ENCODE data around the gene C5orf22.
"Not testable (repeated sequence)": the region's sequence is repeated elsewhere in the genome, so short reads cannot be mapped to it uniquely, and the experiment has no call there.

Gene C5orf22

GRCh38 chr5:31602305-31602704 is 70.2 kb downstream of the C5orf22 start:
- not testable (repeated sequence) for H3K36me3 ChIP-seq (ENCODE audit: control insufficient read depth in 2 of 2, insufficient read depth in 2 of 2, low read length in 2 of 2); H3K9me3 ChIP-seq (ENCODE audit: control insufficient read depth in 2 of 2, low read length in 2 of 2)

DNA sequence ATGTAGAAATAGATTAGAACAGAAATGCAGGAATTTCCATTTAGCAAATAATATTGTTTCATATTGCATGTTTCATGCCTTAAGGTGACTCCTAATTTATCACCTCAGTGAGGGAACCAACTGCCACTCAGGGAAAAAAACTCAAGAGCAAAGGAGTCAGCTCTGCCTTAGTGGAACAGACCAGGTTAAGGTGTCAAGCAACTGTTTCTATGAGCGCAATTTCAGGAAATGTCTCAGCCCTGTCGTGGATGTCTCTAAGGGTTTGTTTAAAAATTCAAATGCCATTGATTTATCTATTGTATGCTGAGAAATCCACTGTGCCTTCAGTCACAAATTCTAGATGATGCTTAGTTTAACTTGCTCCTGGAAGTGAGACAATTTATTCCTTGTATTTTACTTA is 72.1 kb downstream of the C5orf22 start:
- H3K4me3 ChIP-seq (ENCODE audit: low read length in 2 of 2), result no peak overlapping the region

More at GRCh38 chr5:31602305-31602704, 70.2 kb downstream of the C5orf22 start:
- H3K4me3 ChIP-seq (ENCODE audit: low read length in 2 of 2); H3K4me1 ChIP-seq (ENCODE audit: control insufficient read depth, insufficient read depth, low read length); H3K27me3 ChIP-seq (ENCODE audit: control insufficient read depth in 1 of 2, insufficient read depth in 2 of 2, low read length in 2 of 2); H3K27ac ChIP-seq (ENCODE audit: low read length); H3K9ac ChIP-seq (ENCODE audit: low read length in 2 of 2): not testable (repeated sequence)

DNA sequence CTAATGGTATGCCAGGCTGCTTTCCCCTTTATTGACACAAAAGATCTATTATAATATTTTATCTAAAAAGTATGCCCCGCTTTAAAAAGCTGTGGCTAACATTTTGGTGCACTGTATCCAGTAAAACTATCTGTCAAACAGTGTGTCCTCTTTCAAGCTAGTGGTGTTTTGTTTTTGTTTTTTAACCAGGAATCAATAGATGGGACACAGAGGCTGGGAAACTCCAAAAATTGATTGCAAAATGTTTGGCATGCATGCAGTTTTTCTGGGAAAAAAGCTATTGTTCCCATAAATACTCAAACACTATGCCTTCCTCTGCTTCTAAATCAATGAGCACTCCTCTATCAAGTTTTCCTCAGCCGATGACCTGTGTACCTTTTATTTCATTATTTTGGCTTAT is 72.5 kb downstream of the C5orf22 start:
- Histone ChIP-seq H3K4me1 (ENCODE audit: control insufficient read depth, insufficient read depth, low read length) (no peaks in the 10 kb centered on the region), H3K9me3 (ENCODE audit: control insufficient read depth in 2 of 2, low read length in 2 of 2) (no peaks in the 10 kb centered on the region), H3K27me3 (ENCODE audit: control insufficient read depth in 1 of 2, insufficient read depth in 2 of 2, low read length in 2 of 2) (no peaks in the 10 kb centered on the region), H3K27ac (ENCODE audit: low read length) (no peak overlapping the region), H3K36me3 (ENCODE audit: control insufficient read depth in 2 of 2, insufficient read depth in 2 of 2, low read length in 2 of 2) (no peaks in the 10 kb centered on the region), H3K4me3 (ENCODE audit: low read length in 2 of 2) (no peak overlapping the region), H3K9ac (ENCODE audit: low read length in 2 of 2) (no peak overlapping the region)

More for the DNA sequence above, 72.1 kb downstream of the C5orf22 start:
- no peaks in the 10 kb centered on the region for H3K9me3 ChIP-seq (ENCODE audit: control insufficient read depth in 2 of 2, low read length in 2 of 2)
- H3K9ac ChIP-seq (ENCODE audit: low read length in 2 of 2), result no peak overlapping the region
- no peaks in the 10 kb centered on the region for H3K4me1 ChIP-seq (ENCODE audit: control insufficient read depth, insufficient read depth, low read length)
- no peaks in the 10 kb centered on the region for H3K36me3 ChIP-seq (ENCODE audit: control insufficient read depth in 2 of 2, insufficient read depth in 2 of 2, low read length in 2 of 2)
- no peaks in the 10 kb centered on the region for H3K27me3 ChIP-seq (ENCODE audit: control insufficient read depth in 1 of 2, insufficient read depth in 2 of 2, low read length in 2 of 2)
- no peak overlapping the region for H3K27ac ChIP-seq (ENCODE audit: low read length)
